Mucosa of gallbladder (tissue), 1 donor: ENCODE measurements around the gene BRPF1. TPM values are rescaled to one million over a fixed set of nuclear protein-coding genes. Genes with fewer than 3 reads are reported as not detected.

Experiments used
- DNase-seq: peaks from one replicate; pipeline ENCODE4 v3.0.0-alpha.2; 2020; ENCODE audit warnings: low spot score
- total RNA-seq: library from RNA; stranded (reverse); gene quantifications from one replicate; pipeline ENCODE4 v1.2.1, GENCODE V29; 2021
- donor health status: DM: no; HTN: no; CAD: no.

Gene BRPF1
- total RNA-seq, 1 donor from 2014 or later: 17.3 TPM

GRCh38 chr3:9786825-9787669, 55.5 kb downstream of the BRPF1 start:
- no peak for DNase-seq

- no peak for DNase-seq
These were observed 56.2 kb downstream of the BRPF1 start for GRCh38 chr3:9787714-9788113.

GRCh38 chr3:9791127-9791526, 59.6 kb downstream of the BRPF1 start:
- DNase-seq: no peak

GRCh38 chr3:9791790-9792404, 60.4 kb downstream of the BRPF1 start:
- DNase-seq: no peak

- DNase-seq: peak; percentile 92
These were observed 61.0 kb downstream of the BRPF1 start, which contains the start of the genes ARPC4 and TADA3 for GRCh38 chr3:9792405-9793160. Gene ARPC4, plus strand, starts transcription at chr3:9793082. Its CDS starts 40 bp downstream, at chr3:9793122. Gene TADA3, minus strand, starts transcription at chr3:9792473. Its CDS starts 1,007 bp downstream, at chr3:9791466.

GRCh38 chr3:9793161-9793781, 61.7 kb downstream of the BRPF1 start:
- no peak for DNase-seq

GRCh38 chr3:9794400-9794799, 62.9 kb downstream of the BRPF1 start:
- DNase-seq: no peak

- DNase-seq: no peak
These were observed 63.7 kb downstream of the BRPF1 start for GRCh38 chr3:9795207-9795606.

- DNase-seq: no peak
These were observed 65.8 kb downstream of the BRPF1 start for GRCh38 chr3:9797196-9797945.

Other genes starting within 250 kb of the BRPF1 start
- not detected for gene LHFPL4, start 177.9 kb upstream of the BRPF1 start, total RNA-seq
- 32.7 TPM for gene MTMR14, start 82.2 kb upstream of the BRPF1 start, total RNA-seq
- 0.37 TPM for gene CPNE9, start 27.9 kb upstream of the BRPF1 start, total RNA-seq
- 37.6 TPM for gene OGG1, start 18.2 kb downstream of the BRPF1 start, total RNA-seq
- 30.6 TPM for gene CAMK1, start 38.2 kb downstream of the BRPF1 start, total RNA-seq
- 63.3 TPM for gene TADA3, start 60.7 kb downstream of the BRPF1 start, total RNA-seq
- 137 TPM for gene ARPC4, start 61.3 kb downstream of the BRPF1 start, total RNA-seq
- 62.8 TPM for gene TTLL3, start 78.5 kb downstream of the BRPF1 start, total RNA-seq
- gene RPUSD3, start 112.3 kb downstream of the BRPF1 start, total RNA-seq: 37.5 TPM
- 5.0 TPM for gene CIDEC, start 148.5 kb downstream of the BRPF1 start, total RNA-seq
- 30.7 TPM for gene JAGN1, start 158.9 kb downstream of the BRPF1 start, total RNA-seq
- 91.5 TPM for gene IL17RE, start 171.1 kb downstream of the BRPF1 start, total RNA-seq
- gene IL17RC, start 185.4 kb downstream of the BRPF1 start, total RNA-seq: 33.3 TPM
- 116 TPM for gene CRELD1, start 202.1 kb downstream of the BRPF1 start, total RNA-seq
- 6.1 TPM for gene PRRT3, start 220.7 kb downstream of the BRPF1 start, total RNA-seq